HepG2 (cell line): ENCODE measurements around the gene TTC23L. TPM values are rescaled to one million over a fixed set of nuclear protein-coding genes. Genes with fewer than 3 reads are reported as not detected.

Experiments used
- ATAC-seq: fragments of 200-7000 bp; cut with Tn5 transposase; 3 replicates; pipeline ENCODE4 v1.9.1; 2020; ENCODE audit warnings: mild to moderate bottlenecking, moderate library complexity
- Bru-seq: library from RNA; stranded (reverse); fragments of 400-500 nt; gene quantifications from one replicate; lab custom pipeline; 2021; lab: Mats Ljungman, UMichigan
- BruChase-seq, 2 experiments: library from RNA; stranded (reverse); fragments of 400-500 nt; gene quantifications; one replicate each; lab custom pipeline; 2021; lab: Mats Ljungman, UMichigan
- BruUV-seq: library from RNA; stranded (reverse); fragments of 400-500 nt; replicated peaks from 2 replicates; lab custom pipeline; 2021; lab: Mats Ljungman, UMichigan
- CTCF ChIA-PET: fragments of 300-600 bp; formaldehyde crosslinking; extraction: SDS; loops from one replicate; lab custom pipeline; 2021; ENCODE audit warnings: low total read pairs, inconsistent platforms, low intra/inter-chr PET ratio; lab: Yijun Ruan, JAX
- POLR2A ChIA-PET: fragments of 350-600 bp; sonication (Branson Sonifier 250); formaldehyde crosslinking; loops from one replicate; lab custom pipeline; 2020; ENCODE audit warnings: antibody characterized with exemption, inconsistent platforms; lab: Yijun Ruan, JAX
- DNase-seq: peaks from one replicate; pipeline ENCODE4 v3.0.0-alpha.2; 2015; ENCODE audit warnings: low spot score
- FAIRE-seq: peaks from 3 replicates; lab custom pipeline; 2011; peaks lifted over from hg19 to GRCh38; lab: Jason Lieb, UNC
- H2AFZ ChIP-seq: one replicate; pipeline ENCODE4 v1.6.1; 2011; ENCODE audit warnings: low read length, inconsistent platforms
- H3K27ac ChIP-seq: fragments of 300-600 bp; 3 replicates; pipeline ENCODE4 v1.8.0; 2011; ENCODE audit warnings: mixed run types, mild to moderate bottlenecking, mixed read lengths, low read length, inconsistent platforms; ENCODE audit not compliant: insufficient read depth; ENCODE audit errors: extremely low read length
- H3K27me3 ChIP-seq, 2 experiments: fragments of 200-600 bp in 1 of 2; 2 replicates in 1 of 2; 3 replicates in 1 of 2; pipeline versions ENCODE4 v1.6.0 to v1.8.0; 2011; ENCODE audit warnings: low read length in 2 of 2, mild to moderate bottlenecking in 2 of 2, moderate library complexity in 2 of 2, inconsistent platforms in 1 of 2; ENCODE audit not compliant: insufficient read depth in 2 of 2, control insufficient read depth in 1 of 2
- H3K36me3 ChIP-seq, 2 experiments: fragments of 200-600 bp in 1 of 2; replicated peaks in 1 of 2; 2 replicates in 1 of 2; 3 replicates in 1 of 2; pipeline versions ENCODE4 v1.5.1 to v1.8.0; 2011; ENCODE audit warnings: low read length in 2 of 2, inconsistent platforms in 1 of 2; ENCODE audit not compliant: insufficient read depth in 2 of 2, control insufficient read depth in 1 of 2
- H3K4me1 ChIP-seq: 2 replicates; pipeline ENCODE4 v1.5.1; 2012; ENCODE audit warnings: low read length, inconsistent platforms; ENCODE audit not compliant: insufficient read depth
- H3K4me2 ChIP-seq: 2 replicates; pipeline ENCODE4 v1.6.0; 2011; ENCODE audit warnings: low read depth, low read length, inconsistent platforms
- H3K4me3 ChIP-seq, 3 experiments: fragments of 200-600 bp in 1 of 3; sonication (generic), shearing (Covaris generic) in 1 of 3; replicated peaks in 1 of 3; 2 replicates each; pipeline ENCODE4 v1.5.1; 2011 to 2016; ENCODE audit warnings: low read length in 3 of 3, inconsistent platforms in 2 of 3, low read depth in 2 of 3, mild to moderate bottlenecking in 2 of 3, control low read depth in 1 of 3, mixed read lengths in 1 of 3; ENCODE audit not compliant: insufficient read depth in 1 of 3
- H3K79me2 ChIP-seq: one replicate; pipeline ENCODE4 v1.6.1; 2011; ENCODE audit warnings: low read length, inconsistent platforms; ENCODE audit not compliant: insufficient read depth
- H3K9ac ChIP-seq: 2 replicates; pipeline ENCODE4 v1.6.0; 2011; ENCODE audit warnings: mild to moderate bottlenecking, low read depth, low read length, inconsistent platforms; ENCODE audit not compliant: insufficient read depth
- H3K9me3 ChIP-seq: 2 replicates; pipeline ENCODE4 v1.5.1; 2012; ENCODE audit warnings: mild to moderate bottlenecking, low read length
- H4K20me1 ChIP-seq: 2 replicates; pipeline ENCODE4 v1.6.0; 2011; ENCODE audit warnings: inconsistent platforms, mild to moderate bottlenecking, low read length, moderate library complexity; ENCODE audit not compliant: insufficient read depth
- ARHGAP35 ChIP-seq: sonication (generic); formaldehyde crosslinking; IDR thresholded peaks from 2 replicates; pipeline ENCODE4 v1.9.0; 2022; ENCODE audit warnings: mild to moderate bottlenecking, inconsistent platforms, moderate library complexity, missing genetic modification reagents, borderline replicate concordance
- ATF7 ChIP-seq, 2 experiments: fragments of 450-650 bp in 1 of 2; sonication (generic) in 1 of 2; formaldehyde crosslinking in 1 of 2; IDR thresholded peaks; 2 replicates each; pipeline versions ENCODE4 v1.4.0 to v1.6.1; 2016 to 2020; ENCODE audit warnings: antibody characterized with exemption in 1 of 2, mild to moderate bottlenecking in 1 of 2, missing genetic modification reagents in 1 of 2
- FIP1L1 ChIP-seq: fragments of 200-400 bp; formaldehyde crosslinking; IDR thresholded peaks from 2 replicates; pipeline ENCODE4 v1.6.1; 2018; ENCODE audit warnings: low read depth, mild to moderate bottlenecking, low read length, moderate library complexity, borderline replicate concordance; ENCODE audit not compliant: insufficient read depth
- HNRNPK ChIP-seq: fragments of 200-400 bp; formaldehyde crosslinking; IDR thresholded peaks from 2 replicates; pipeline ENCODE4 v1.6.1; 2018; ENCODE audit warnings: low read length, low read depth, moderate library complexity, mild to moderate bottlenecking; ENCODE audit not compliant: poor library complexity, severe bottlenecking
- MED8 ChIP-seq: sonication (generic); formaldehyde crosslinking; IDR thresholded peaks from 2 replicates; pipeline ENCODE4 v1.8.1; 2023; ENCODE audit warnings: mild to moderate bottlenecking, missing genetic modification reagents; ENCODE audit not compliant: insufficient replicate concordance
- MTA1 ChIP-seq: sonication (generic); formaldehyde crosslinking; IDR thresholded peaks from 2 replicates; pipeline ENCODE4 v1.4.0; 2020; ENCODE audit warnings: missing genetic modification reagents, mild to moderate bottlenecking, borderline replicate concordance
- PHB2 ChIP-seq: fragments of 450-650 bp; IDR thresholded peaks from 2 replicates; pipeline ENCODE4 v1.6.1; 2018; ENCODE audit not compliant: partially characterized antibody
- SIN3B ChIP-seq: fragments of 150-350 bp; IDR thresholded peaks from 2 replicates; pipeline ENCODE4 v1.6.1; 2014; ENCODE audit warnings: low read length
- ZNF772 ChIP-seq: sonication (generic); formaldehyde crosslinking; IDR thresholded peaks from 2 replicates; pipeline ENCODE4 v1.5.0; 2020; ENCODE audit warnings: mild to moderate bottlenecking, missing genetic modification reagents
- WGBS: methylation state at CpG from one replicate; pipeline ENCODE4 v1.1.6; 2017; ENCODE audit warnings: low lambda C conversion rate; 5-methylcytosine and 5-hydroxymethylcytosine counted together
- in situ Hi-C: cut with HindIII; loops from 2 replicates; pipeline ENCODE4 v1.10.0; 2017; ENCODE audit warnings: low pct_unique_long_range_greater_than_20kb; ENCODE audit not compliant: extremely low pct_ligation_motif_present
- intact Hi-C: fragments of 100-400 bp; cut with micrococcal nuclease; formaldehyde crosslinking; loops from one replicate; pipeline ENCODE4 v1.10.0; 2022; ENCODE audit not compliant: unreplicated experiment
- long read RNA-seq, 2 experiments: library from RNA in 1 of 2; library from polyadenylated mRNA in 1 of 2; stranded (forward) in 1 of 2; unstranded in 1 of 2; transcript quantifications; one replicate each; pipeline ENCODE4 v2.0.0, GENCODE V29; 2019 to 2022
- polyA minus RNA-seq, 3 experiments: library from RNA; depleted of rRNA, polyadenylated mRNA; stranded (reverse); fragments of >200 nt; gene quantifications; 2 replicates each; pipeline ENCODE4 v1.2.3, GENCODE V29; 2011; ENCODE audit warnings: low replicate concordance in 1 of 3
- polyA plus RNA-seq, 8 experiments: library from polyadenylated mRNA; depleted of rRNA in 3 of 8; stranded (reverse) in 7 of 8; unstranded in 1 of 8; fragments of >200 nt; fragmentation: Illumina TruSeq in 4 of 8; extraction: Trizol in 4 of 8; gene quantifications; 2 replicates each; pipeline versions ENCODE4 v1.2.1 to v1.2.3, GENCODE V29; 2011 to 2016; ENCODE audit warnings: low read depth in 4 of 8, missing spikeins in 1 of 8, mixed read lengths in 1 of 8; ENCODE audit not compliant: insufficient read depth in 1 of 8
- total RNA-seq, 5 experiments: library from RNA; depleted of rRNA; stranded (reverse); fragments of >200 nt; fragmentation: Illumina TruSeq; extraction: Trizol; gene quantifications; 2 replicates each; pipeline ENCODE4 v1.2.3, GENCODE V29; 2016; ENCODE audit warnings: low read depth in 1 of 5
- TF ChIP-seq, protein P1 (sequence below): sonication (generic); formaldehyde crosslinking; IDR thresholded peaks from 2 replicates; pipeline ENCODE4 v1.5.1; 2020; ENCODE audit warnings: missing genetic modification reagents, mild to moderate bottlenecking, borderline replicate concordance
- TF ChIP-seq, protein P2 (sequence below): sonication (generic); formaldehyde crosslinking; IDR thresholded peaks from 2 replicates; pipeline ENCODE4 v1.5.1; 2020; ENCODE audit warnings: mild to moderate bottlenecking, moderate library complexity, missing genetic modification reagents

Gene TTC23L, protein sequence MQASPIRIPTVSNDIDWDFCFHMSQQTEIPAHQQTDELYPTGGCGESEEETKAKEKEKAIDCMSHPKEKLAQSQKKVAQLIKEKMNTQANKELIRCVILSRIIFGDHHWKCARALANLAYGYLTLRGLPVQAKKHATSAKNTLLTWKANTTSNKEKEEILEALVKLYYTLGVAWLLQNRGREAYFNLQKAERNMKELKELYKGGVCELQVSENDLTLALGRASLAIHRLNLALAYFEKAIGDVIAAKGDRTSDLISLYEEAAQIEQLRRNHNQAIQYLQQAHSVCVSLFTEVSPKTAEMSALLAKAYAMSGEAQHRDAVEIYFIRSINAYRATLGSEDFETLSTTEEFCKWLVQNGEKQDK
- 1.1 and 1.4 TPM in 2 replicates for total RNA-seq (2016; rRNA removed; fragmentation: Illumina TruSeq; extraction: Trizol)
- 0.62 and 1.3 TPM in 2 replicates for total RNA-seq (2016; cell fraction: cytosol; rRNA removed; fragmentation: Illumina TruSeq; extraction: Trizol; ENCODE audit: low read depth)
- 0.80 and 1.2 TPM in 2 replicates for total RNA-seq (2016; cell fraction: insoluble cytoplasmic fraction; rRNA removed; fragmentation: Illumina TruSeq; extraction: Trizol)
- 0.83 and 1.00 TPM in 2 replicates for total RNA-seq (2016; cell fraction: membrane; rRNA removed; fragmentation: Illumina TruSeq; extraction: Trizol)
- 1.2 and 2.1 TPM in 2 replicates for total RNA-seq (2016; cell fraction: nucleus; rRNA removed; fragmentation: Illumina TruSeq; extraction: Trizol)
- 0.37 and 0.54 TPM in 2 replicates for polyA plus RNA-seq (2011; rRNA removed)
- 0.15 and 0.39 TPM in 2 replicates for polyA plus RNA-seq (2011; cell fraction: cytosol; rRNA removed)
- polyA plus RNA-seq (2011; cell fraction: nucleus; rRNA removed): 0.66 and 1.9 TPM in 2 replicates
- polyA plus RNA-seq (2012): 0.44 and 0.87 TPM in 2 replicates
- 0.14 and 0.18 TPM in 2 replicates for polyA plus RNA-seq (2016; cell fraction: cytosol; fragmentation: Illumina TruSeq; extraction: Trizol; ENCODE audit: low read depth)
- polyA plus RNA-seq (2016; cell fraction: insoluble cytoplasmic fraction; fragmentation: Illumina TruSeq; extraction: Trizol; ENCODE audit: low read depth): 0.46 and 0.47 TPM in 2 replicates
- 0.57 and 0.65 TPM in 2 replicates for polyA plus RNA-seq (2016; cell fraction: membrane; fragmentation: Illumina TruSeq; extraction: Trizol; ENCODE audit: low read depth)
- 1.2 and 2.8 TPM in 2 replicates for polyA plus RNA-seq (2016; cell fraction: nucleus; fragmentation: Illumina TruSeq; extraction: Trizol; ENCODE audit: insufficient read depth, low read depth)
- 0.26 TPM in 1 of 2 replicates, not detected in the other for polyA minus RNA-seq (2011; rRNA and poly(A)+ RNA removed; ENCODE audit: low replicate concordance)
- polyA minus RNA-seq (2011; cell fraction: cytosol; rRNA and poly(A)+ RNA removed): not detected in 2 replicates
- 1.2 and 1.5 TPM in 2 replicates for polyA minus RNA-seq (2011; cell fraction: nucleus; rRNA and poly(A)+ RNA removed)
- Bru-seq, nascent RNA: percentile 31 among the genes with signal in this experiment
- percentile 24 among the genes with signal in this experiment for BruChase-seq, experiment 1, labeled RNA remaining after a 6-hour chase
- BruChase-seq, experiment 2, labeled RNA remaining after a 2-hour chase: percentile 28 among the genes with signal in this experiment
- long read RNA-seq, experiment 1: 0 reads
- long read RNA-seq, experiment 2: 0 reads

DNA sequence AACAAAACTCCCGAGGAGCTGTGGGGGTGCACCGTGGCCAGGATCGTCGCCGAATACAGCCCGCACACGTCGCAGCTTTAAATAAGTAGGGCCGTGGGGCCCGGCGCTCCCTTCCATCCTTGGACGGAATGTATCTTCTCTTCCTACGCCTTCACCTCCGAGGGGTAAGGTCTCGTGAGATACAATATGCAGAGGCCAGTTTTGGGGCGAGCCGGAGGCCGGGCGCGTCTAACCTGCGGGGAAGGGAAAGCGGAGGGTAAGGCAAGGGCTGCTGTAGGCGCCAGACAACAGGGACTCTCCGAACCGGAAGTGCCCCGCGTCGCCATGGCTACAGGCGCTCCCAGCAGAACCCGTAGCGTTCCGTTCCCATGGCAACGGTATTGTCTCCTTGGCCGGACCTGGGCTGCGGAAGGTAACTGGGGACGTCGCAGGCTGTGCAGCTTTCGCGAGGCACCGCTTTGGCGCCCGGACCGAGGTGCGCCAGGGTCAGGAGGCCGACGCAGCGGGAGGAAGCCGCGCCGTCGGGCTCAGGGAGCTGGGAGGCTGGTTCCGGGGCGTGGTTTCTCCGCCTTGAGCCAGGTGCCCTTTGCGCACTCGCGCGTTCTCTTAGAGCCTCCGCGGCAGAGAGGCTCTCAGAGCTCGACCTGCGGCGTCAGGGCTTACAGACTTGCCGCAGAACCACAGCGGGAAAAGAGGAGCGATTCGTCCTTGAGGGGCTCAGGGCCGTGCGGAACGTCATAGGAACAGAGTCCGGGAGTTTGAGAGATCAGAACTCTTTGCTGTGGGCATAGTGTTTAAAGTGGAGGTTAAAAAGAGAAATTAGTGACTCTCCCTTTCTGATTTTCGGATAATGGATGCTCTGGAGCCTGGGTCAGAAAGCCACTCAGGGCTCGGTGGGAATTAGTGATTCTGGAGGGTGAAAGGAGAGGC, at the start of gene TTC23L:
TTC23L (plus strand) TSS at position 380 of the 930 bp plus-strand sequence. CDS start 1,508 bp downstream, outside the sequence.
- FAIRE-seq (peak; percentile 90), DNase-seq (peak; percentile 96), ATAC-seq (peak; percentile 97)
- in situ Hi-C loops: no loop called here
- no peaks in the 10 kb centered on the region for H3K36me3 ChIP-seq
- H3K4me2 ChIP-seq: peak within 1 kb of the TSS; percentile 93
- H4K20me1 ChIP-seq: no peaks in the 10 kb centered on the region
- peak within 1 kb of the TSS; percentile 84 for H3K27ac ChIP-seq
- H2AFZ ChIP-seq: peak within 1 kb of the TSS; percentile 86
- WGBS: 2% methylated on average over 35 of the region's 73 CpGs
- no peaks in the 10 kb centered on the region for H3K79me2 ChIP-seq
- H3K4me3 ChIP-seq: peak within 1 kb of the TSS; percentile 67 to 76 (median 74)
- TSS peak; percentile 70 for BruUV-seq
- POLR2A ChIA-PET: interaction anchor here (0.7 to 1.8 kb wide), 15 partner anchors 9 to 372 kb away, joined by 3 to 16 read pairs (median 4); partner anchors contain the start of genes BRIX1, DNAJC21, RAD1 and RAI14
- peak within 1 kb of the TSS; percentile 74 for H3K9ac ChIP-seq
- CTCF ChIA-PET: no interaction called here
- intact Hi-C loops: loop anchor here (1.0 to 10.0 kb wide), 4 partner anchors 59 to 352 kb away; partner anchors contain the start of gene RAI14
- no peaks in the 10 kb centered on the region for H3K27me3 ChIP-seq
- no peaks in the 10 kb centered on the region for H3K9me3 ChIP-seq
- peaks cover 23% of the 10 kb centered on the region for H3K4me1 ChIP-seq
- TF ChIP-seq ARHGAP35 (no peak), SIN3B (peak; percentile 75), FIP1L1 (no peak), MED8 (CRISPR knock-in tag) (peak; percentile 92), HNRNPK (peak; percentile 38), MTA1 (CRISPR knock-in tag) (peak; percentile 64; the same call in 1 of the 2 replicates), ATF7 (IDR thresholded peaks at IDR 0.05) (no peak), ATF7 (CRISPR knock-in tag; IDR thresholded peaks at IDR 0.05) (0 out of 2 replicates have a peak, but pooled peaks have one; percentile 19), PHB2 (no peak), ZNF772 (CRISPR knock-in tag) (peak; percentile 78)
- TF ChIP-seq, protein P1, sequence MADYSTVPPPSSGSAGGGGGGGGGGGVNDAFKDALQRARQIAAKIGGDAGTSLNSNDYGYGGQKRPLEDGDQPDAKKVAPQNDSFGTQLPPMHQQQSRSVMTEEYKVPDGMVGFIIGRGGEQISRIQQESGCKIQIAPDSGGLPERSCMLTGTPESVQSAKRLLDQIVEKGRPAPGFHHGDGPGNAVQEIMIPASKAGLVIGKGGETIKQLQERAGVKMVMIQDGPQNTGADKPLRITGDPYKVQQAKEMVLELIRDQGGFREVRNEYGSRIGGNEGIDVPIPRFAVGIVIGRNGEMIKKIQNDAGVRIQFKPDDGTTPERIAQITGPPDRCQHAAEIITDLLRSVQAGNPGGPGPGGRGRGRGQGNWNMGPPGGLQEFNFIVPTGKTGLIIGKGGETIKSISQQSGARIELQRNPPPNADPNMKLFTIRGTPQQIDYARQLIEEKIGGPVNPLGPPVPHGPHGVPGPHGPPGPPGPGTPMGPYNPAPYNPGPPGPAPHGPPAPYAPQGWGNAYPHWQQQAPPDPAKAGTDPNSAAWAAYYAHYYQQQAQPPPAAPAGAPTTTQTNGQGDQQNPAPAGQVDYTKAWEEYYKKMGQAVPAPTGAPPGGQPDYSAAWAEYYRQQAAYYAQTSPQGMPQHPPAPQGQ: no peak
- TF ChIP-seq, protein P2, sequence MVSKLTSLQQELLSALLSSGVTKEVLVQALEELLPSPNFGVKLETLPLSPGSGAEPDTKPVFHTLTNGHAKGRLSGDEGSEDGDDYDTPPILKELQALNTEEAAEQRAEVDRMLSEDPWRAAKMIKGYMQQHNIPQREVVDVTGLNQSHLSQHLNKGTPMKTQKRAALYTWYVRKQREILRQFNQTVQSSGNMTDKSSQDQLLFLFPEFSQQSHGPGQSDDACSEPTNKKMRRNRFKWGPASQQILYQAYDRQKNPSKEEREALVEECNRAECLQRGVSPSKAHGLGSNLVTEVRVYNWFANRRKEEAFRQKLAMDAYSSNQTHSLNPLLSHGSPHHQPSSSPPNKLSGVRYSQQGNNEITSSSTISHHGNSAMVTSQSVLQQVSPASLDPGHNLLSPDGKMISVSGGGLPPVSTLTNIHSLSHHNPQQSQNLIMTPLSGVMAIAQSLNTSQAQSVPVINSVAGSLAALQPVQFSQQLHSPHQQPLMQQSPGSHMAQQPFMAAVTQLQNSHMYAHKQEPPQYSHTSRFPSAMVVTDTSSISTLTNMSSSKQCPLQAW: peak; percentile 94
